Measurements from ENCODE around the gene ANKIB1. TPM values are rescaled to one million over a fixed set of nuclear protein-coding genes. Genes with fewer than 3 reads are reported as not detected.

ANKIB1 gene
- total RNA-seq, 1 donor from 2014 or later = 77.7 TPM

GRCh38 chr7:92276460-92276864 is 30.7 kb downstream of the ANKIB1 start:
- Mint-ChIP-seq H3K27ac (ENCODE audit: unreplicated experiment) (no peak overlapping the region), H3K4me1 (ENCODE audit: low read depth, unreplicated experiment) (peaks cover 2% of the 10 kb centered on the region), H3K36me3 (ENCODE audit: unreplicated experiment) (no peaks in the 10 kb centered on the region), H3K4me3 (ENCODE audit: unreplicated experiment) (no peak overlapping the region), H3K9me3 (ENCODE audit: unreplicated experiment) (peaks cover 2% of the 10 kb centered on the region), H3K27me3 (ENCODE audit: unreplicated experiment) (no peaks in the 10 kb centered on the region)
- no peak for DNase-seq
- TF ChIP-seq, protein P1, sequence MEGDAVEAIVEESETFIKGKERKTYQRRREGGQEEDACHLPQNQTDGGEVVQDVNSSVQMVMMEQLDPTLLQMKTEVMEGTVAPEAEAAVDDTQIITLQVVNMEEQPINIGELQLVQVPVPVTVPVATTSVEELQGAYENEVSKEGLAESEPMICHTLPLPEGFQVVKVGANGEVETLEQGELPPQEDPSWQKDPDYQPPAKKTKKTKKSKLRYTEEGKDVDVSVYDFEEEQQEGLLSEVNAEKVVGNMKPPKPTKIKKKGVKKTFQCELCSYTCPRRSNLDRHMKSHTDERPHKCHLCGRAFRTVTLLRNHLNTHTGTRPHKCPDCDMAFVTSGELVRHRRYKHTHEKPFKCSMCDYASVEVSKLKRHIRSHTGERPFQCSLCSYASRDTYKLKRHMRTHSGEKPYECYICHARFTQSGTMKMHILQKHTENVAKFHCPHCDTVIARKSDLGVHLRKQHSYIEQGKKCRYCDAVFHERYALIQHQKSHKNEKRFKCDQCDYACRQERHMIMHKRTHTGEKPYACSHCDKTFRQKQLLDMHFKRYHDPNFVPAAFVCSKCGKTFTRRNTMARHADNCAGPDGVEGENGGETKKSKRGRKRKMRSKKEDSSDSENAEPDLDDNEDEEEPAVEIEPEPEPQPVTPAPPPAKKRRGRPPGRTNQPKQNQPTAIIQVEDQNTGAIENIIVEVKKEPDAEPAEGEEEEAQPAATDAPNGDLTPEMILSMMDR (IDR thresholded peaks at IDR 0.05; ENCODE audit: partially characterized antibody, unreplicated experiment) = no peak

DNA sequence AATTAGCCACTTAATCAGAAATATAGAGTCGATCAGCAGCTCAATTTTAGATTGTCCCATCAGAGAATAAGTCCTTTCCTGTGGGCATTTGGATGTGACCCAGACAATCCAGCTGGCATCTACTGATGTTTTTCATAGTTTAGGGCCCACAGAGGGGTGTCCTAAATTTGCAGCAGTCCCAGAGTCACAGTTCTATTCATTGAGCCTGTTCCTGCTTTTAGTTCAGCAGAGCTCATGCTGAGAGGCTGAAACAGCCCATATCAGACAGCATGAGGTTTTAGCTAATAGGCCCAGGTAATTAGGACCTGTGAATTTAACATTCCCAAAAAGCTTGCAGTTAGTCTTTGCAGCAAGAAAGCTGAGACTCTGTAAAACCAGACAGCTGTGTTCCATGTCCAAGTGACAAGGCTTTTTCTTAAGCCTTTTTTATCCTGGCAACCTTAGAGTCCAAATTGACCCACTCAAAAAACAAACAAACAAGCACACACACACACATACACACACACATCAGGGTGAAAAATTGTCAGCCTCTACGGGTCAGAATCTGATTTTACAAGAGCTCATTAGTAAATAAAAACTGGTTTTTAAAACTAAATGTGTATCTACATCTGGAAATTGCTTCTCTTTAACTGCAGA is 33.7 kb downstream of the ANKIB1 start:
- Mint-ChIP-seq H3K9me3 (ENCODE audit: unreplicated experiment) (peaks cover 2% of the 10 kb centered on the region), H3K36me3 (ENCODE audit: unreplicated experiment) (no peaks in the 10 kb centered on the region), H3K4me3 (ENCODE audit: unreplicated experiment) (no peak overlapping the region), H3K27me3 (ENCODE audit: unreplicated experiment) (no peaks in the 10 kb centered on the region), H3K4me1 (ENCODE audit: low read depth, unreplicated experiment) (peaks cover 2% of the 10 kb centered on the region), H3K27ac (ENCODE audit: unreplicated experiment) (no peak overlapping the region)
- no peak for DNase-seq
- TF ChIP-seq, protein P1 (IDR thresholded peaks at IDR 0.05; ENCODE audit: partially characterized antibody, unreplicated experiment) = no peak

DNA sequence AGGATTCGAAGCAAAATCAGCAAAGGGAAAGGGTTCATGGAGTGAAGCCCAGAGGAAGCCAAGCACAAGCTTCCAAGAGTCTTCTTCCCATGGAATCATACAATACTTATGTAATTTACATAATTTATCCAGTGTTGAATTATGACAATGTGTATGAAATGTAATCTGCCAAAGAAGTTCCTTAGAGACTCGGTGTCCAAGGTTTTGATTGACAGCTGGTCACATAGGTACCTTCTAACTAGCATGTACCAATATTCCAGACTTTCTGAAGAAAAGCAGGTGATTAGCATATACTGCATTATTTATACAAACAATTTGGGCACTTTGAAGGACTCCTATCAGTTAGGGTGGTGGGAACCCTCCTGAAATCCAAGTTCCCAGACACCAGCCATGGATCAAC is 35.3 kb downstream of the ANKIB1 start:
- Mint-ChIP-seq H3K9me3 (ENCODE audit: unreplicated experiment) (peaks cover 2% of the 10 kb centered on the region), H3K36me3 (ENCODE audit: unreplicated experiment) (no peaks in the 10 kb centered on the region), H3K4me3 (ENCODE audit: unreplicated experiment) (no peak overlapping the region), H3K27ac (ENCODE audit: unreplicated experiment) (no peak overlapping the region), H3K4me1 (ENCODE audit: low read depth, unreplicated experiment) (peaks cover 2% of the 10 kb centered on the region), H3K27me3 (ENCODE audit: unreplicated experiment) (no peaks in the 10 kb centered on the region)
- TF ChIP-seq, protein P1 (IDR thresholded peaks at IDR 0.05; ENCODE audit: partially characterized antibody, unreplicated experiment) = no peak
- DNase-seq = no peak

GRCh38 chr7:92282221-92282814 is 36.5 kb downstream of the ANKIB1 start:
- Mint-ChIP-seq H3K4me1 (ENCODE audit: low read depth, unreplicated experiment) (peaks cover 2% of the 10 kb centered on the region), H3K27me3 (ENCODE audit: unreplicated experiment) (no peaks in the 10 kb centered on the region), H3K36me3 (ENCODE audit: unreplicated experiment) (no peaks in the 10 kb centered on the region), H3K4me3 (ENCODE audit: unreplicated experiment) (no peak overlapping the region), H3K9me3 (ENCODE audit: unreplicated experiment) (no peaks in the 10 kb centered on the region), H3K27ac (ENCODE audit: unreplicated experiment) (no peak overlapping the region)
- DNase-seq = no peak
- TF ChIP-seq, protein P1 (IDR thresholded peaks at IDR 0.05; ENCODE audit: partially characterized antibody, unreplicated experiment) = no peak

GRCh38 chr7:92282930-92283329 is 37.2 kb downstream of the ANKIB1 start:
- H3K9me3 Mint-ChIP-seq (ENCODE audit: unreplicated experiment) = no peaks in the 10 kb centered on the region
- H3K27ac Mint-ChIP-seq (ENCODE audit: unreplicated experiment) = no peak overlapping the region
- H3K4me1 Mint-ChIP-seq (ENCODE audit: low read depth, unreplicated experiment) = peaks cover 2% of the 10 kb centered on the region
- no peak for DNase-seq
- TF ChIP-seq, protein P1 (IDR thresholded peaks at IDR 0.05; ENCODE audit: partially characterized antibody, unreplicated experiment) = no peak
- H3K36me3 Mint-ChIP-seq (ENCODE audit: unreplicated experiment) = no peaks in the 10 kb centered on the region
- H3K27me3 Mint-ChIP-seq (ENCODE audit: unreplicated experiment) = no peaks in the 10 kb centered on the region
- H3K4me3 Mint-ChIP-seq (ENCODE audit: unreplicated experiment) = no peak overlapping the region
